Erythroblast (primary cell): Measurements from ENCODE around the gene GTF2A1.

Experiments used
- GATA1 ChIP-seq: IDR thresholded peaks from 2 replicates; pipeline ENCODE4 v1.6.1; 2011; ENCODE audit warnings: low read depth, mild to moderate bottlenecking, control low read depth, low read length, moderate library complexity
- POLR2A ChIP-seq: IDR thresholded peaks from 2 replicates; pipeline ENCODE4 v1.6.1; 2011; ENCODE audit warnings: mild to moderate bottlenecking, low read length

- TF ChIP-seq POLR2A (no peak), GATA1 (no peak)
Measured at GRCh38 chr14:81243499-81243898, 22.7 kb upstream of the GTF2A1 start.
